Left renal pelvis (tissue), 4 donors: ENCODE results near the gene NT5E. TPM values are rescaled to one million over a fixed set of nuclear protein-coding genes. Genes with fewer than 3 reads are reported as not detected.
A peak's percentile ranks its signal among the peaks of the same experiment; 100 is the strongest.
"Not testable (repeated sequence)": the region's sequence is repeated elsewhere in the genome, so short reads cannot be mapped to it uniquely, and the experiment has no call there.

ENCODE experiments used
- DNase-seq, 4 donors: peaks; one replicate each; pipeline ENCODE4 v3.0.0-alpha.2; 2013; ENCODE audit warnings: low read depth in 4 of 4, low spot score in 3 of 4
- polyA plus RNA-seq, 4 donors: library from polyadenylated mRNA; unstranded; fragments of 120-200 nt; gene quantifications; one replicate each; pipeline ENCODE4 v1.2.1, GENCODE V29; 2013; ENCODE audit not compliant: insufficient read length in 4 of 4

The NT5E gene
- 10 to 100 TPM in 1 of 4 donors, 1 to 10 TPM in 3; 3.9 to 23.7 (median 4.6) TPM for polyA plus RNA-seq

- peak in 1 of 4 donors; percentile 23 for DNase-seq
Observed at GRCh38 chr6:85449818-85450759, at the start of gene NT5E. Gene NT5E (plus strand): TSS chr6:85450083. CDS start chr6:85450140, 57 bp downstream.

GRCh38 chr6:85400331-85400730, 49.6 kb upstream of the NT5E start:
- no peak for DNase-seq

GRCh38 chr6:85401186-85402021, 48.5 kb upstream of the NT5E start:
- no peak for DNase-seq

GRCh38 chr6:85402071-85402470, 47.8 kb upstream of the NT5E start:
- no peak for DNase-seq

- no peak for DNase-seq
Observed at GRCh38 chr6:85402922-85403321, 47.0 kb upstream of the NT5E start.

GRCh38 chr6:85403331-85404015, 46.4 kb upstream of the NT5E start:
- DNase-seq, result no peak

- DNase-seq, result not testable (repeated sequence)
Observed at GRCh38 chr6:85404016-85404563, 45.8 kb upstream of the NT5E start.

- DNase-seq, result no peak
Observed at GRCh38 chr6:85404564-85405174, 45.2 kb upstream of the NT5E start.

- no peak for DNase-seq
Observed at GRCh38 chr6:85405175-85405852, 44.6 kb upstream of the NT5E start.

GRCh38 chr6:85405853-85406198, 44.1 kb upstream of the NT5E start:
- no peak for DNase-seq

- DNase-seq, result no peak
Observed at GRCh38 chr6:85406641-85407075, 43.2 kb upstream of the NT5E start.

- DNase-seq, result no peak
Observed at GRCh38 chr6:85408039-85408438, 41.8 kb upstream of the NT5E start.

GRCh38 chr6:85412911-85413430, 36.9 kb upstream of the NT5E start:
- DNase-seq, result no peak

- DNase-seq, result no peak
Observed at GRCh38 chr6:85416049-85416448, 33.8 kb upstream of the NT5E start.

GRCh38 chr6:85416766-85417165, 33.1 kb upstream of the NT5E start:
- DNase-seq, result no peak

GRCh38 chr6:85417336-85417735, 32.5 kb upstream of the NT5E start:
- no peak for DNase-seq

GRCh38 chr6:85418059-85418458, 31.8 kb upstream of the NT5E start:
- no peak for DNase-seq

- DNase-seq, result no peak
Observed at GRCh38 chr6:85419046-85419759, 30.7 kb upstream of the NT5E start.

GRCh38 chr6:85420551-85420950, 29.3 kb upstream of the NT5E start:
- DNase-seq, result no peak
